ENCODE data around the gene PDZRN3. TPM values are rescaled to one million over a fixed set of nuclear protein-coding genes. Genes with fewer than 3 reads are reported as not detected.

Gene PDZRN3
- total RNA-seq, 1 experiment from 2014 or later = 5.2 TPM

- in situ Hi-C loops (cut with HindIII; ENCODE audit: low pct_unique_long_range_greater_than_20kb, low sequenced_read_pairs) = no loop called here
- DNase-seq (ENCODE audit: low read depth, low spot score) = no peak
Measured at GRCh38 chr3:73380735-73381532, 243.8 kb downstream of the PDZRN3 start.

DNA sequence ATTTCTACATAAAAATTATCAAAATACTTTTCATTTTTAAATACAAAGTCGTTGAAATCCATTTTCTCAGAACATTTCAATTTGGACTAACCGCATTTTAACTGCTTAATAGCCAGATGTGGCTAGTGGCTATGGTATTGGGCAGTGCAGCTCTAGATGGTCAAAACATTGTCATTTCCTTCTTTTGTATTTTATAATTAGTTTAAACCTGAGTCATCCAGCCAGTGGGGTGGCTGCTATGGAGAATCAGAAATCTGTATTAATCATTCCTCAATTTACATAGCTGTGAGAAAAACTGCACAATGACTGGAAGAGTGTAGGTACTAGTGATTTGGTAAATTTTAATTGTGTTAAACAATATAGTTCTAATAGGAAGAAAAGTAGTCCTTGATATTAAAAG, 245.3 kb downstream of the PDZRN3 start:
- no peak for DNase-seq (ENCODE audit: low read depth, low spot score)
- in situ Hi-C loops (cut with HindIII; ENCODE audit: low pct_unique_long_range_greater_than_20kb, low sequenced_read_pairs) = no loop called here

- in situ Hi-C loops (cut with HindIII; ENCODE audit: low pct_unique_long_range_greater_than_20kb, low sequenced_read_pairs) = no loop called here
- peak; percentile 17 for DNase-seq (ENCODE audit: low read depth, low spot score)
Measured at GRCh38 chr3:73378207-73378606, 246.5 kb downstream of the PDZRN3 start.

GRCh38 chr3:73365756-73366397, 258.9 kb downstream of the PDZRN3 start:
- peak; percentile 12 for DNase-seq (ENCODE audit: low read depth, low spot score)
- in situ Hi-C loops (cut with HindIII; ENCODE audit: low pct_unique_long_range_greater_than_20kb, low sequenced_read_pairs) = no loop called here

- in situ Hi-C loops (cut with HindIII; ENCODE audit: low pct_unique_long_range_greater_than_20kb, low sequenced_read_pairs) = no loop called here
- DNase-seq (ENCODE audit: low read depth, low spot score) = no peak
Measured at GRCh38 chr3:73364517-73364916, 260.2 kb downstream of the PDZRN3 start.

DNA sequence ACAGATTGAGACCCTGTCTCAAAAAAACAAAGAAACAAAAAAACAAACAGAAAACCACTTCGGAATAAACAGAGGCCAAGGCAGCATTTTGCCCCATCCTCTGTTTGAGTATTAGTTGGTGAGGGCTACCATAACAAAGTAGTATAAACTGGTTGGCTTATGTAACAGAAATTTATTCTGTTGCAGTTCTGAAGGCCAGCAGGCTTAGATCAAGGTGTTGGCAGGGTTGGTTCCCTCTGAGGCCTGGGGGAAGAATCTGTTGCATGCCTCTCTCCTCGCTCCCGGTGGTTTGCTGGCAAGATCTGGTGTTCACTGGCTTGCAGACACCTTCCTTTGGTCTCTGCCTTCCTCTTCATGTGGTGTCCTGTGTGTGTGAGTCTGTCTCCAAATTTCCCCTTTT, 261.6 kb downstream of the PDZRN3 start:
- in situ Hi-C loops (cut with HindIII; ENCODE audit: low pct_unique_long_range_greater_than_20kb, low sequenced_read_pairs) = no loop called here
- DNase-seq (ENCODE audit: low read depth, low spot score) = no peak

GRCh38 chr3:73361591-73361990, 263.1 kb downstream of the PDZRN3 start:
- no peak for DNase-seq (ENCODE audit: low read depth, low spot score)
- in situ Hi-C loops (cut with HindIII; ENCODE audit: low pct_unique_long_range_greater_than_20kb, low sequenced_read_pairs) = no loop called here

DNA sequence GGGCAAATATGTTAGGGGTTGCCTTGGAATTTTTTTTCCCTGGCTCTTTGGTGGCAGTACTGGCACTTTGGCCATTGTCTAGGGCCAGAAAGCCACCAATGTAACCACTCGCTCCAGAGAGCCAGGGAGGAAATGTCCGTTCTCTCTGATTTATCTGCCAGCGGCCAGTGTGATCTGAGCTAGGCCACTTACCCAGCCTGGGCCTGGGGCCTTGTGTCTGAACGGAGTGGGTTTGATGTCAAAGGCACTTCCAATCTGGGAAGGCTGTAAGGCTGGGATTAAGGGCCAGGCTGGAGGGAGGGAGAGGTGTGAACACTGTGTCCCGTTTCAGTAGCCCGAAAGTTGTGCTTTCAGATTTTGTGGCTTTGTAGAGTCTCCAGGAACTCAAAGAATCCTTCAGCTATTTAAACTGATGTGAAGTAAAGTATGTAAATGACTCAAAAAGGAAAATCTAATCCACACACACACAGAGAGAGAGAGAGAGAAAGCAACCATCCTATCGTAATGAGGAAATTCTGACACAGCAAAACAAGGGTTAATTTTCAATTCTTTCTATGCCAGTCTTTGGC, 271.0 kb downstream of the PDZRN3 start:
- no peak for DNase-seq (ENCODE audit: low read depth, low spot score)
- in situ Hi-C loops (cut with HindIII; ENCODE audit: low pct_unique_long_range_greater_than_20kb, low sequenced_read_pairs) = no loop called here

- DNase-seq (ENCODE audit: low read depth, low spot score) = no peak
- in situ Hi-C loops (cut with HindIII; ENCODE audit: low pct_unique_long_range_greater_than_20kb, low sequenced_read_pairs) = no loop called here
Measured at GRCh38 chr3:73352841-73353645, 271.7 kb downstream of the PDZRN3 start.

- in situ Hi-C loops (cut with HindIII; ENCODE audit: low pct_unique_long_range_greater_than_20kb, low sequenced_read_pairs) = no loop called here
- no peak for DNase-seq (ENCODE audit: low read depth, low spot score)
Measured at GRCh38 chr3:73351423-73352071, 273.2 kb downstream of the PDZRN3 start.

GRCh38 chr3:73350996-73351395, 273.7 kb downstream of the PDZRN3 start:
- DNase-seq (ENCODE audit: low read depth, low spot score) = no peak
- in situ Hi-C loops (cut with HindIII; ENCODE audit: low pct_unique_long_range_greater_than_20kb, low sequenced_read_pairs) = no loop called here

GRCh38 chr3:73349657-73350056, 275.1 kb downstream of the PDZRN3 start:
- in situ Hi-C loops (cut with HindIII; ENCODE audit: low pct_unique_long_range_greater_than_20kb, low sequenced_read_pairs) = no loop called here
- DNase-seq (ENCODE audit: low read depth, low spot score) = no peak

GRCh38 chr3:73342077-73342476, 282.7 kb downstream of the PDZRN3 start:
- in situ Hi-C loops (cut with HindIII; ENCODE audit: low pct_unique_long_range_greater_than_20kb, low sequenced_read_pairs) = no loop called here
- DNase-seq (ENCODE audit: low read depth, low spot score) = no peak

DNA sequence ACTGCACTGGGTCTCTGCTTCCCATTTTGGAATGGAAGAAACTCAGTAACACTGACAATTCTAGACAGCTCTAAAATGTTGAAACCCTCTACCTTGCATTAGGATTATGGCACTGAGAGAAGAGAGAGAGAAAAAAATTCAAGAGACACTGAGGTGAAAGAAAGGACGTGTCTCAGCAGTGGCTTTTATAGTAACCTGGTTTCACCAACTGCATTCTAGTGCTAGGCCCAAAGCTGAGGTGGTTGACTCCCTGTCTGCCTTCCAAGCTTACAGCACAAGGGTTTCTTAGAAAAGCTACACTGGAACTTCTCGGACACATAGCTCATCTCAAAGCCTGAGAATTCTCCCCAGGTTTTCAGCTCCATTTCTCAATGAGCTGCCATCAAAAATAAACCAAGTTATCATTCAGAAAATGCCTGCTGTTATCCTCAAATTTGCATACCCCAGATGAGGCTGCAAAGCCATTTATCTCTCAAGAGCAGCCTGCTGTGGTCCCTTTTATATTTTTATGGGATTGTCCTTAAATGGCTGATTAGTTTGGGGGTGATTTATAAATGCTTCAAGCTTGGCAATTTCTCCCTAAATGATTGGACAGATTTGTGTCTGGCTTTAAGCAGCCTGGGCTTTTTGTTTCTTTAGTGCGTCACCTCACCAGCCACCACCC, 283.3 kb downstream of the PDZRN3 start:
- in situ Hi-C loops (cut with HindIII; ENCODE audit: low pct_unique_long_range_greater_than_20kb, low sequenced_read_pairs) = no loop called here
- no peak for DNase-seq (ENCODE audit: low read depth, low spot score)

GRCh38 chr3:73332558-73332957, 292.2 kb downstream of the PDZRN3 start:
- in situ Hi-C loops (cut with HindIII; ENCODE audit: low pct_unique_long_range_greater_than_20kb, low sequenced_read_pairs) = no loop called here
- no peak for DNase-seq (ENCODE audit: low read depth, low spot score)

Measured in SK-MEL-5 (cell line).